Mucosa of gallbladder (tissue), 1 donor: ENCODE data around the gene BEND2. TPM values are rescaled to one million over a fixed set of nuclear protein-coding genes. Genes with fewer than 3 reads are reported as not detected.
"Not testable (repeated sequence)": the region's sequence is repeated elsewhere in the genome, so short reads cannot be mapped to it uniquely, and the experiment has no call there.

Experiments
- DNase-seq: peaks from one replicate; pipeline ENCODE4 v3.0.0-alpha.2; 2020; ENCODE audit warnings: low spot score
- total RNA-seq: library from RNA; stranded (reverse); gene quantifications from one replicate; pipeline ENCODE4 v1.2.1, GENCODE V29; 2021
- donor health status: DM: no; HTN: no; CAD: no.

Gene BEND2
- total RNA-seq = not detected

DNA sequence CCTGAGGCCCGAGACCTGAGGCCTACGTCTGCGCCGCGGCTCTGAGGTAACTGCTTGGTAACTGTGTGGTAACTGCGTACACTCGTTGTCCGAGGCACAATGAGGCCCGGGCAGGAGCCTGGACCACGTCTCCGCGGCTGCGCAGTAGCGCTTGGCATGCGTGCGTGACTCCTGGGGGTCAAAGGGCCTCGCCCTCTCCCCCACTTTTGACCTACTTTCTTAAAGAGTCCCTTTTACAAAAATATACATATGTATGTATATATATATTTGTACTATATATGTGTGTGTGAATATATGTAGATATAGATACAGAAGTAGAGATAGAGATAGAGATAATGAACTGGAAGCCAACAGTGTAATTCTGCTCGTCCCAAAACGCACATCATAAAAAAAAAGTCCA lies at the start of gene BEND2:
Gene BEND2 (minus strand): TSS at position 101 of the 400 bp plus-strand sequence. CDS start 136 bp downstream, outside the sequence.
- DNase-seq = no peak

DNA sequence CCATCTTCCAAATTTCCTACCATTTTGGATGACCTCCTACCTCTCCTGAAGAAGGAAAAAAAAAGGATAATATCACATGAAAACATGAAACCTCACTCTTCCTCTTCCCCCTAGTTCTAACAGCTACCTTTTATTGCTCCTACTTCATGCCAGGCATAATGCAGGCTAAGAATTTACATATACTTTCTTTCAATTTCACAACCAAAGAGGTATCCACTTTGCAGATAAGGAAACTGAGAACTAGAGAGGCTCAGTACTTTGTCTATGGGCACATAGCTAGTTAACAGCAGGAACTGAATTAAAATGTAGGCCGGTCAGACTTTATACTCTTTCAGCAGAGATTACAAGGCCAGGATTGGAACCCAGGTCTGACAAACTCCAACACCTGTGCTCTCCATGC lies 34.4 kb upstream of the BEND2 start:
- DNase-seq = no peak

DNA sequence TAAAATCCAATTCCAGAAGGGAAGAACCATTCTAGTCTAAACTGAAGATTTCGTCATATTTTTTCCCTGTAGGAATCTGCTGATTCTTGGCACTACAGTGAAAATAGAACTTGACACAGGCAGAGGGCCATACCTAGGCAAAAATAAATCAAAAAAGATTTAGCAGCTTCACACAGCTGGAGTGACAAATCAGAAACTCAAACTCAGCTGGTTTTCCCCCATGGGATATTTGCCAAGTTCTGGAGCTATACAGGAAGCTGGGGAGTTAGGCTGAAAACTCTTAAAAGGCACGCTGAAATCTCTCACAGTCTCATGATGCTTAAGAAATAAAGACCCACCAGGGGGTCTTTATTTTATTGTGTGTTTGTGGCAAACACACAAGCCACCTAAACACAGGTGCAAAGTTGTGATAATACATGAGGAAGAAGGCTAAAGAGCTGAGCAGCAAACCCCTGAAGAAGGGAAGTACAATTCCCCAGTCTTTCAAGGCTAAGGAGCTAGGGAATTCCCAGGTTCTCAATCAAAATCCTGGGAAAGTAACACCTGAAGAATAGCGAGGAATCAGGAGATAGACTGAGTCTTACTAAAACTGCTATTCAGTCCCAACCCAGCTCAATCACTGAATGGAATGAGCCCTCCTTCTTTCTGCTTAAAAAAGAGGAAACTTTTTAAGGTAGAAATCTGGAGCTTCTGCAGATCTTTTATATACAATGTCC lies 32.1 kb upstream of the BEND2 start:
- no peak for DNase-seq

DNA sequence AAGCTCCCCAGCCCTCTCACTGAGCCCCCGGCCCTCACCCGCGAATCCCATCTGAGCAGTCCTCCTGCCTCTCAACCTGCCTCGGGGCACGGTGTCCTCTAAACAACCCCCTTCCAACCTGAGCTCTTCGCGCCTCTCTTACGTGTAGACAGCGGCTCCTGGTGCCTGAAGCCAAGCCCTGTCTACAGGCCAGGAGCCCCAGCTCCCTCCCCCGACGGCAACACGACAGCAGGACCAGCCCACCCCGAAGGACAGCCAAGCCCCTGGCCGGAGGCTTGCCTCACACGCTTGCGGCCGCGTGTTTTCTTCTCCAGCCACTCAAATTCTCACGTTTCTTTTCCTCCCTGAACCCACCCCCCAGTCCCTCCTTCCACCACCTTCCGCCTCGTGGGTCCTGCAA lies 9.0 kb upstream of the BEND2 start:
- DNase-seq = not testable (repeated sequence)

DNA sequence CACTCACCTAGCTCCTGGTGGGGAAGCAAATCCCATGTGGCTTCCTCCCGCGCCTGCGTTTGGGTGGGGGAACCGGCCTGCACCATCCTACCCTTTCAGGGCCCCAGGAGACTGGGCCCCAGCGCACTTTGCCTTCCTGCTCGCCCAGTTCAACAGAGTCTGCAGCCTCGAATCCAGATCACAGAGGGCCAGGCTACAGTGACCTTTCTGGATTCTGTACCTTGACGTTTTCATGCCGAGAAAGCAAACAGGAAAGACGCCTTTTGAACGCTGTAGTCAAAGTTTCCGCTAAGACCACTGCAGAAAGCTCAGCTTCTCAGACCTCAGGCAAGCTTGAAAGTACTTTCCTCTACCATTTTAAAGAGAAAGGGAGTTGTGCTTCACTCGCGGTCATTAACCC lies 7.4 kb upstream of the BEND2 start:
- DNase-seq = no peak

DNA sequence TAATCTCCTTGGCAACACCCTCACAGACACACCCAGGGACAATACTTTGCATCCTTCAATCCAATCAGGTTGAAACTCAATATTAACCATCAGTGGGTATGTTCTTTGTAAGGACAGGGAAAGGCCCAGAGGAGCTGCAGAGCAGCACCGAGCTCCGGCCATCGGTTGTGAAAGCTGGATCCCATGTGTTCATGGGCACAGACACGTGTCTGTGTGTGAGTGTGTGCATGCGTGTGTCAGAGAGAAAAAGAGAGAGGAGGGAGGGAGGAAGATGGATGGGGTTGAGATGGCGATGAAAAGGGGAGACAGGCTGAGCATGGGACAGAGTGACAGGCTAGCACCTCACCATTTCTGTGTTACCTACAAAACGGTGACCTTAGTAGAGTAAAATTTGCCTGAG lies 6.8 kb upstream of the BEND2 start:
- DNase-seq = no peak

DNA sequence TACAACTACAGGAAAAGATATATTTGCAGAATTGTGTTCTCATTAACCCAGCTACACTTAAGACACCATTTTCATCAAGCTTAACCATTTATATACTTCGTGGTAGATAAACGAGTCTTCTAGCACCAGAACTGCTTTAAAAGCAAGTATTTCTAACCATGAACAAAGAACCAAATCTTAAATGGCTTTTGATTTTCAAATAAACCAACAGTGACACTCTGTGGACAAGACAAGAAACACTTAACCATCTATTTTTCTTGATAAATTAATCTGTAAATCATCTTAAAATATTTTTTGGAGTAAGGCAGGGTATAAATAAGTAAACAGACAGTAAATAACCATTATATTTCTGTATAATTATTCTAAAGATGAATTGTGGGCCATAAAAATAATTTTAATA lies 10.2 kb downstream of the BEND2 start:
- no peak for DNase-seq

DNA sequence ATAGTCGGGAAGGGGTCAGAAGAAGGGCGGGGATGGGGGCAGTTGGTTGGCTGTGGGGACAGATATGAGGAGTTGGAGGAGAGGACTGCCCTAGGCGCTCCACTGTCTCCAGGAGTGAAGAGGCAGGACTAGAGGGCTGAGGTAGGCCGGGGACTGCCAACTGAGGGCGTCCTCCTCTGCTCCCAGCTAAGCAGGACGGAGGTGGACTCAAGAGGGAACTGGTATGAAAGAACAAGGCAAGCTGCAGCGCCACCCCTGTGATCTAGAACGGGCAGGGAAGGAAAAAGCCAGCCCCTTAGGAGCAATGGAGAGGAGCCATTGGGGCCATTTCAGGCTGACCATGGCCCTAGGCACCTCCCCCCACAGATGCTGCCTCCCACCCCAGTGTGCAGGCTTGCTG lies 14.0 kb downstream of the BEND2 start:
- DNase-seq = no peak

DNA sequence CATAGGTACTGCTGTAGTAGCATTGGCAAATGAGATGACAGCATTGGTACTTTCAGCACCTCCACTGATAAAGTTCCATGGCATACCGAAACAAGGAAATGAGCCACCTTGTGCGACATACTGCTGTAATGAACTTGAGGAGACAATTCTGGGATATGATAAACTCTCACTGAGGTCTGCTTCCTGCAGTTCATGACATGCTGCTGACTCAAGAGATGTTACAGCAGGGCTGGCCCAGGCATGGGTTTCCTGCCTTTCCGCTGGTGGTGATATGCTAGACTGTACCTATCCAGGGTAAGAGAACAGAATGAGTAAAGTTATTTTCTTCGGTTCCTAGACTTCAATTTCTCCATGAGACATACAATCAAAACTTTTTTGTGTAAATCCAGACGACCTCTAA lies 17.1 kb downstream of the BEND2 start:
- DNase-seq = no peak

DNA sequence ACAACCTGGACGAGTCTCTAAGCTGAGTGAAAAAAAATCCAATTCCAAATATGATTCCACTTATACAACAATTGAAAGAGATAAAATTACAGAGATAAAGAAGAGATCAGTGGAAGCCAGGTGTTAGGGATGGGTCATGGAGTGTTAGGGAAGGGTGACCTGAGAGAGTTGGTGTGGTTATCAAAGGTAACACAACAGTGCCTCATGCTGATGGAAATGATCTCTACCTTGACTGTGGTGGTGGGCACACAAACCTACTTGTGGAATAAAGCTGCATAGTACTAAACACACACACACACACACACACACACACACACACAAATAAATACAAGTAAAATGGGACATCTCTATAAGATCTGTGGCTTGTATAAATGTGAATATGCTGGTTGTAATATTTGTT lies 26.0 kb downstream of the BEND2 start:
- no peak for DNase-seq

DNA sequence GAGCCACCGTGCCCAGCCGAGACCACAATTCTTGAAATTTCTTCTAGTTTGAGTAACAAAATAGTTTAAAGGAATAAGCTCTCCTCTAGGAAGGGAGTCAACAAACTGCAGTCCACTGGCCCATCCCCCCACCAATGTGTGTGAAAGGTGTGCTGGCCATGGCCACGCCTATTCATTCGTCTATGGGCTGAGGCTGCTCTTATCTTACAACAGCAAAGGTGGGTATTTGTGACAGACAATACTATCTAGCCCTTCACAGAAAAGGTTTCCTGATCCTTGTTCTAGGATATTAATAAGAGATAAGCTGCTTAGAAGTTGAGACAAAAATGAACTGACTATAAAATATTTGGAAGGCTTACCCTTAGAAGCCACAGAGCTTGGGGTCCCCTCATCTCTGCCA lies 41.2 kb downstream of the BEND2 start:
- DNase-seq = no peak

DNA sequence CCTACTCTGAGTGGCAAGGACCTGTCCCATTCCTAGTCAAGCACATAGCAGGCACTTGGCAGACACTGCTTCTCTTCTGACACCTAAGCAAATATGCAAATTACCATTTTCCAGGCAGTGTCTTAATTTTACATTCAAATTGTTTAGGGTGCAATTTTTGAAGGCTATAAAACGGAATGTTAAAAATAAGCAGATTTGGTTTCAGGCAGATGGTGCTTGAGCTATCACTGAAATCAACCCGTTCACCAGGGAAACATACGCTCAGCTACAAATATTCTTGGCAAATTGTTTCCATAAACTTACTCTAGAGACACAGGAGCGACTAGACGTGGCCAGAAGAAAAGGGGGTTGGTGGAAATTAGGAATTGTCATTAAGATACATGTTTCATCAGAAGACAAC lies 45.7 kb downstream of the BEND2 start:
- no peak for DNase-seq

DNA sequence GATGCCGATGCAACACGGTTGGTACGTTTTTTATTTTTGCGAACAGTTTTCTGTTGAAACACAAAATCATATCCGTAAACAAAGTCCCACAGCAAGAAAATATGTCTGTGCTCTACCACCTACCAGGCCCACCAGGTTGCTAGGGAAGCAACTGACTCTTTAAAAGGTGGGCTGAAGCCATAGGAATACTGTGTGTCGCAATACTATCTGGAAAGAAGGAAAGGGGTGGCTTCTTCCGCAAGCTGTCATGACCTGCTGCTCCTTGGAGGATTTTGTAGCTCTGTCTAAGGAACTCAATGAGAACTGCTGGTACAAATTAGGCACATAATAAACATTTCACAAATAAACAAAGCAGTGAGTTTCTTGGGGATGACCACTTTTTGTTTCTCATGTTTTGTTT lies 46.5 kb downstream of the BEND2 start:
- DNase-seq = no peak

DNA sequence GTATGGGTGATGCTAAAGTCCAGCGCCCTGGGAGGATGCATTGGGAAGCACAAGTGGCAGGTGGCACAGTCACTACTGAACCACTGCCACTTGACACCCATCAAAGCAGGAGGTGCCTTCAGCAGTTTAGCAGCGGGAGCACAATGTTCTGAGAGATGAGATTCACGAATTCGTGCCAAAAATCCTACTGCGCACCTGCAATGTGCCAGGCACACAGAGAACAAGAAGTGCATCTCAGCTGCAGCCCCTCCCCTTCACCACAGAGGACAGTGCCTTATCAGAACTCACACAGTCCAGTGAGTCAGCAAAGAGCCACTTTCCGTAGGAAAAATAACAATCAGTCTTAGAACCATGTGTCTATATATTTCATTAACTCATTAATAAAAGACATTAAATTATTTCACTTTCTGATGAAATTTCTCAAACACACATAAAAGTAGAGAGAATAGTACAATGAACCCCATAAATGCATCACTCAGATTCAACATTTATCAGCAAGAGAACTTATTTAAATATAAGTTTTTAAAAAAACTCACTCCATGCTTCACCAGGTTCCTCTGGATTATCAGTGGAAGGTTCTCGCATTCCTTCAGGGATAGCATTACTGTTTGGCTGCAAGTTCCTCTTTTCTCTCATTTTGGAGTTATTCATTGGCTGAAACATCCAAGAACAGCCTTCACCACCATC lies 47.0 kb downstream of the BEND2 start:
- no peak for DNase-seq

DNA sequence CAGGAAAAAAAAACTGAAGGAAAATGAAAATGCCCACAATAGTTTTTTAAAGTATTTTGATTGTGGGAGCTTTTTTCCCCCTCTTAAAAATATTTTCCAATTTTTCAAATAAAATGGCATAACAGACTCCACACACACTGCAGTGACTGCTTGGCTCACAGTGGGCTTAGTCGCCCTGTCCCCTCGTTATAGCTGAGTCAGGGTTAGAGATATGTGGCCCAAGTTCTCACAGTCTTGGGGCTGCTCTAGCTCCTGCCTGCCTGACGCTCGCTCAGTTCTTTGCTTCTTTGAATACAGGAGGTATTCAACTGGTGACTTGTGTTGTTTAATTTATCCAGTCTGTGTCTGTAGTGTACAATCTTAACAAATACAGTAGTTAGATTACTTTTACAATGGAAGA lies 47.7 kb downstream of the BEND2 start:
- DNase-seq = no peak

DNA sequence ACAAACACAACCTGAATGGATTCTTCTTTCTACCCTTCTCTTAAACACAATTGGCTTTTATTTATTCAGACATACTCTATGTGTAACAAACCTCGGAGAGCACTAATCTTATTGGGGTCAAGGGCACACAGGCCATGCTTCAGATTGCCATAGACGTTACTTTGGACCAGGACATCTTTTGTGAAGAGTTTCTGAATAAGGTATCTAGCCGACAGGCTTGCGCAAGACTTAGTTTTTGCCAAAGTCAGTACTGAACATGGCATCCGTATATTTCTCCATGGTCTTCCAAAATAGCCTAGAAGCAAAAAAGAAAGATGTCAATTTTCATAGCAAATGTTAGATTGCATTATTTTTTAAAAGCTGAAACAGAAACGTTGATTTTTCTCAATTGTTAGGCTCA lies 49.8 kb downstream of the BEND2 start:
- DNase-seq = no peak

DNA sequence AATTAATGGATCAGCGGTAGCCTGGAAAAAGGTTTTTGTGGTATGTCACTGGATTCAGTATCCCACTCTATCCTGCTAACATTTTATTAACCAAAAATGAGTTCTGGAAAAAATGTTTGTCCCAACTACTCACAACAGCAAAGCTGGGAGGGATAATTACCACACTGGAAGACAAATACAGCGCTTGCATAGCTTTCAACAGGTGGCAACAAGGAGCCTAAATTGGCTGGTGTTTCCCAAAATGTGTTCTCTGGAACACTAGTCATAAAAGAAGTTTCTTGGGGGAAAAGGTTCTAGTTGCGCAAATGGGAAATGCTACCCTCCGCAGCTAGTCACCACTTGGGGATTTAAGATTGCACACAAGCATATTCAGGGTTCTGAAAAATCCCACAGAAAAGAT lies 54.6 kb downstream of the BEND2 start:
- DNase-seq = no peak

DNA sequence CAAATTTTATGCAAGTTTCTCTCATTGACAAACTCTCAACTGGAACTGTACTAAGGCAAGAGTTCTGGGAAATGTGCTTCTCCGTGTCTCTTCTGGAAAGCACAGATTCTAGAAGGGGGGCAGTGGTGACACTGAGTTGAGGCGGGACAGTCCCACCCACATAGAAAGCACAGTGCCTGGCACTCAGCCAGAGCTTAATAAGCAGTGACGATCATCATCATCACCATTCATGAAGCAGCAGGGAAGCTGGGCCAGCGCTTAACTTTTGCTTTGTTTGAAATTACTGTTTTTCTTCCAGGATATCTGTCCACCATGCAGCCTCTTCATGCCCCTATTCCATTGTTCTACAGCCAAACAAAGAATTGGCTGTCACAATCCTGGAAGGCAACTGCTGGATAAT lies 60.3 kb downstream of the BEND2 start:
- no peak for DNase-seq

DNA sequence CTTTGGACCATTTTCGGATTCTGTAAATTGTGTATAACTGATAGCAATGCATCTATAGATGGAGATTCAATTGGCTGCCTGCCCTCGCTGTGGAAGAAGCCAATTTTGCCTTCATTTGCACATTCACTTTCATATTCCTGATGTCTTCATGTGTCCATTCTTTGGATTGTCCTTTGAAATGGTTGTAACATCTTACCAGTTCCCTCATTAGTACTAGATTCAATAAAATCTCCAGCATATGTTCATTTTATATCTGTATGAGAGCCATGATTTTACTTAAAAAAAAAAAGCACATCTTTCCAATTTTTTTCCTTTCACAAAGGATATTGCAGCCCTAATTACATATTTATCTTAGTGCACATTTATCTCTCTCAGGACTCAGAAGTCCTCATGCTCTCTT lies 61.7 kb downstream of the BEND2 start:
- no peak for DNase-seq

DNA sequence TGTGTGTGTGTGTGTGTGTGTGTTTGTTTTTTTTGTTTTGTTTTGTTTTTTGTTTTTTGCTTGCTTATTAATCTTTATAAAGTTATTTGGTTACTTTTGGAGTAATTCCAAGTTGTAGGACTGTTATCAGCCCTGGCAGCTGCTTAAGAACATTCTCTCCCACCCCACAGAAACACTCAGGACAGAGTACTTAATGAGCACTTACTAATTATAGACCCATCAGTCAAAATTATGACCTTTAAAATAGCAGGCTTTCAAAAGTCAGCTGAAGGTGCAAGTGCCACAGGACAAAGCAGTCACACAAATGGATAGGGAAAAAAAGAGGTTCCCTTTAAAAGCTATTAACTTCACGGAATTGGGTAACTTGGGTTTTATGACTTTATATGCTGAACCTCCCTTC lies 69.0 kb downstream of the BEND2 start:
- no peak for DNase-seq

DNA sequence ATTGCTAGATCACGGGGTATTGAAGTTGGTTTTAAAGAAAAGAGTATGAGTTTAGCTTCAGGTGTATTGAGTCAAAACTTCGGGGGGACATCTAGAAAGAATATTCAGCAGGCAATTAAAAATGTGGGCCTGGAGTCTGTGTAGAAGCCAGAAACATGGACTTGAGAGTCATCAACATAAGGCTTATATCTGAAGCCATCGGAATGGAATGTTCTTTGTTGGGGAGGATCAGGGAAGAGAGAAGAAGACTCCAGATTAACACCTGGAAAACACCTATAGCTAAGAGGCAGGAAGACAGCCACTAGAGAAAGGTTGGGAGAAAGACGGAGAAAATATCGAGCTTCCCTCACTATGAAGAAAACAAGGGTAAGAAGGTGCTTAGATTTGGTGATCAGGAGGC lies 69.5 kb downstream of the BEND2 start:
- DNase-seq = no peak

DNA sequence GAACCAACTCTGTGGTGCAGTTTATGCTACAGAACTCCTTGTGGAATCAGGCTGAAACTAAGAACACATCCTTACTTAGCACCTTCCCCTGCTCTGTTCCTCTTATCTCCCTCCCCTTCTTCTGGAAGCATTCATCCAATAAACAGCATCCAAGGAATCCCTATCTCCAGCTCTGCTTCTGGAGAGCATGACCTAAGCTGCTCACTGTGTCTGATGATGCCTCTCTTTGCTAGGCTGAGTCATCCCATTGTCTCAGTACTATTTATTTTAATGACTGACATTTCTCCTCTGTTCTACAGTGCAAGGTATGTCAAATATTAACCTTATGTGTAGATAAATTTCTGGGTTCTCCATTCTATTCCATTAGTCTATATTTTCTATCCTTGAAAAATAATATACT lies 71.2 kb downstream of the BEND2 start:
- DNase-seq = no peak

DNA sequence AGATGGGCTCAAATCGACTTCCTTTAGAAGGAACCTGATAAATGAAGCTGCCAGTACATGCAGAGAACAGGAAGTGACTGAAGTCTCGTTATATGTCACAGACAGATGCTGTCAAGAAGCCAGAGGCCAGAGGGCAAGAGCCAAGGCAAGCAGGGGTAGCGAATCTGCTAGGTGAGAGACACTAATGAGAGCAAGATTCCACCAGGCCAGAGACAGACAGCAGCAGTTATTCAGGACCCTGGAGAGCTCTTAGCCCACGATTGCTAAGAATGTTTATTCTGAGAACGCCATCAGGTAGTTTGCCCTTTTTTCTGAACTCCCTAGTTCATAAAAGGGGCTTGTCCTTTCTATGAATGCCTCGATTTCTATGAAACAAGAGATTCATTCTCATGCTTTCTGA lies 73.7 kb downstream of the BEND2 start:
- DNase-seq = peak; percentile 17

DNA sequence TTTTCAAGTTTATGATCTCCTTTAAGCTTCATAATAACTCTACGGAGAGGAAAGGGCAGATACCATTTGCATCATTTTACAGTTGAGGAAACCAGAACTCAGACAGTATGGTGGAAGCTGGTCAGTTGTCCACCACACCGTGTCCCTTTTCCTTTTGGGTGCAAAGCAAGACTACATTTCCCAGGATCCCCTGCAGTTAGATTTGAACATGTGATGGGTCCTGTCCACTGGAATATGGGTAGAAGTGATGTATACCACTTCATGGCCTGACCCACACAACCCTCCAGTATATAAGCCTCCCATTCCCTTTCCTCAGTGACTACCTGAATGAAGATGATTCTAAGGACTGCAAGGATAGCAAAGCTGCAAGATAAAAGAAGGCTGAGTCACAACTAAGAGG lies 74.7 kb downstream of the BEND2 start:
- DNase-seq = no peak
